ENCODE data around the gene HBA1.
"Not testable (repeated sequence)": the region's sequence is repeated elsewhere in the genome, so short reads cannot be mapped to it uniquely, and the experiment has no call there.

The HBA1 gene

DNA sequence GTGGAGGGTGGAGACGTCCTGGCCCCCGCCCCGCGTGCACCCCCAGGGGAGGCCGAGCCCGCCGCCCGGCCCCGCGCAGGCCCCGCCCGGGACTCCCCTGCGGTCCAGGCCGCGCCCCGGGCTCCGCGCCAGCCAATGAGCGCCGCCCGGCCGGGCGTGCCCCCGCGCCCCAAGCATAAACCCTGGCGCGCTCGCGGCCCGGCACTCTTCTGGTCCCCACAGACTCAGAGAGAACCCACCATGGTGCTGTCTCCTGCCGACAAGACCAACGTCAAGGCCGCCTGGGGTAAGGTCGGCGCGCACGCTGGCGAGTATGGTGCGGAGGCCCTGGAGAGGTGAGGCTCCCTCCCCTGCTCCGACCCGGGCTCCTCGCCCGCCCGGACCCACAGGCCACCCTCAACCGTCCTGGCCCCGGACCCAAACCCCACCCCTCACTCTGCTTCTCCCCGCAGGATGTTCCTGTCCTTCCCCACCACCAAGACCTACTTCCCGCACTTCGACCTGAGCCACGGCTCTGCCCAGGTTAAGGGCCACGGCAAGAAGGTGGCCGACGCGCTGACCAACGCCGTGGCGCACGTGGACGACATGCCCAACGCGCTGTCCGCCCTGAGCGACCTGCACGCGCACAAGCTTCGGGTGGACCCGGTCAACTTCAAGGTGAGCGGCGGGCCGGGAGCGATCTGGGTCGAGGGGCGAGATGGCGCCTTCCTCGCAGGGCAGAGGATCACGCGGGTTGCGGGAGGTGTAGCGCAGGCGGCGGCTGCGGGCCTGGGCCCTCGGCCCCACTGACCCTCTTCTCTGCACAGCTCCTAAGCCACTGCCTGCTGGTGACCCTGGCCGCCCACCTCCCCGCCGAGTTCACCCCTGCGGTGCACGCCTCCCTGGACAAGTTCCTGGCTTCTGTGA, at the start of gene HBA1:
Gene HBA1 (plus strand): TSS at position 204 of the 906 bp plus-strand sequence. CDS start 37 bp downstream, at position 241.
- DNase-seq (ENCODE audit: low spot score): not testable (repeated sequence)

DNA sequence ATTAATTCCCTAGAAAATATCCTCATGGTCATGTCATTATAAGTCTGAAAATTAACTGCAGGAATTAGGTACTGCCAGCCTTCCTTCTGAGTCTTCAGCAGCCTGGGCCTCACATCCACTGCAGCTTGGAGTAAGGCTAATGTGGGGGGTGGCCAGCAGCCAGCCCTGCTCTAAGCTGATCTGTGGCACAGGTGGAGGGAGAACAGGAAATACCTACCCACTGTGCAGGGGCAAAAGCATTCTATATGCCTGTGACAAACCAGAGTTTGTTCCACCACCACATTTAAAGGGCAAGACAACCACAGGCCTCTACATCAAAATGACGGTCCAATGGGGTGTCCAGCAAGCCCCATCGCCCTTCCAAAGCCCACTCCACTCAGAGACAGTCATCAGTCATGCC, 47.4 kb upstream of the HBA1 start:
- no peak for DNase-seq (ENCODE audit: low spot score)

- no peak for DNase-seq (ENCODE audit: low spot score)
These were observed 45.8 kb upstream of the HBA1 start for GRCh38 chr16:130533-131173.

DNA sequence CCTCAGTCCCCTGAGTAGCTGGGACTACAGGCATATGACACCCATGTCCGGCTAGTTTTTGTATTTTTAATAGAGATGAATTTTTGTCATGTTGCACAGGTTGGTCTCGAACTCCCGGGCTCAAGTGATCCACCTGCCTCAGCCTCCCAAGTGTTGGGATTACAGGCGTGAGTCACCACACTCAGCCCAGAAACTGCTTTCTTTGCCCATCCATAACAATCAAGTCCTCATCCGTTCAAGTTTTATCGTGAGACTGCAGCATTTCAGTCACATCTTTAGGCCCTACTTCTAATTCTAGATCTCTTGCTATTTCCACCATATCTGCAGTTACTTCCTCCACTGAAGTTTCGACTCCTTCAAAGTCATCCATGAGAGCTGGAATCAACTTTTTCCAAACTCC, 44.4 kb upstream of the HBA1 start:
- no peak for DNase-seq (ENCODE audit: low spot score)

GRCh38 chr16:133716-134115, 42.8 kb upstream of the HBA1 start:
- no peak for DNase-seq (ENCODE audit: low spot score)

- peak; percentile 37 for DNase-seq (ENCODE audit: low spot score)
These were observed 38.4 kb upstream of the HBA1 start for GRCh38 chr16:138049-138417.

- DNase-seq (ENCODE audit: low spot score): no peak
These were observed 36.2 kb upstream of the HBA1 start for GRCh38 chr16:140175-140857.

DNA sequence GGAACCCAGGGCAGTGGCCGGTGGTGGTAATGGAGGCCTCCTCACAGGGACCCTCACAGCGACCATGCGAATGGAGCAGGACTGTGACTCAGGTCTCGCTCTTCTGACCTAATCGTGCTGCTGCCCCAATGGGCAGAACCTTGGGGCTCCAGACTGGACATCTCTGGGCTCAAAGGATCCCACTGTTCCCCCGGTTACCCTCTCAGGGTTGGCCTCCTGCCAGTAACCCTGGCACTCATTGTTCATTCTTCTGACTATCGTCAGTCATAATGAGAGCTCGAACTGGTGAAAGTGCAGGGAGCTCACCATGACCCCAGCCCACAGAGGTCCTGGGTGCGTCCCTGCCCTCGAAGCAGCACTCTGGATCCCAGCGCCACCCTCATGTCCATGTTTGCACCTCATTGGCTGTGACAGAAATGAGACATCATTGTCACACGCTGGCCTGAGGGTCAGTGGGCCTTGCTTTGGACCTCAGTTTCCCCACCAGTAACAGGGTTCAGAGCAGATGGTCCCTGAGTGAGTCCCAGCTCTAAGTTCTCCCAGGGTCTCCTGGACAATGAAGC, 34.0 kb upstream of the HBA1 start:
- DNase-seq (ENCODE audit: low spot score): no peak

DNA sequence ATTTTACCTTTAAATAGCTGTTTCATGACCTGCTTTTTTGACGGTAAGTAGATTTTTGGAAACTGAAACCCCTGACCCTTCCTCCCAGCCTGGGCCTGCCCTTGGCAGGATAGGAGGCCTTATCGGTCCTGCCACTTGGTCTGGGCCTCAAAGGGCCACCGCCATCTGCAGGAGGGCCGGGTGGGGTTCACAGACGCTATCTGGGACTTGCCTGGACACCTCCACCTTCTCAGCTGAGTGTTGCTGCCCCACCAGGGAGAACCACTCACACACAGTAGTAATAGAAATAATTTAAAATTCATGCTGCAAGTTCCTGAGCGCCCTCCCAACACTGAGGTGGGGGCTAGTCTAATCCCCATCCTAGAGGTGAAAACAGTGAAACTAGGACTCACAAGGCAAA, 33.4 kb upstream of the HBA1 start:
- DNase-seq (ENCODE audit: low spot score): no peak

GRCh38 chr16:143456-143855, 33.0 kb upstream of the HBA1 start:
- no peak for DNase-seq (ENCODE audit: low spot score)

DNA sequence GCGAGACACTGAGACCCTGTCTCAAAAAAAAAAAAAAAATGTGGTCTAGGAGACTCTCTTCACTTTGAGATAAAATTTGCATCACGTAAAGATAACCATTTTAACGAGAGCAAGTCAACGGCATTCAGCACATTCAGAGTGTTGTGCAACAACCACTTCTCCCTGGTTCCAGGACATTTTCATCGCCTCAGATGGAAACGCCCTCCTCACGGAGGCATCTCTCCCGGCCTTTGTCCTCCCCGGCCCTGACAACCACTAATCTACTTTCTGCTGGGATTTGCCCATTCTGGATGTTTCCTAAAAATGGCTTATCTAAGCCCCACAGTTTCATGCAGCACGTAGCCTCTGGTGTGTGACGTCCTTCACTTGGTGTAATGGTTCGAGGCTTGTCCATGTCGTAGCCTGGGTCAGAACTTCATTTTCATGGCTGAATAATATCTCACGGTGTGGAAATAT, 31.7 kb upstream of the HBA1 start:
- DNase-seq (ENCODE audit: low spot score): no peak

GRCh38 chr16:146646-147045, 29.8 kb upstream of the HBA1 start:
- no peak for DNase-seq (ENCODE audit: low spot score)

DNA sequence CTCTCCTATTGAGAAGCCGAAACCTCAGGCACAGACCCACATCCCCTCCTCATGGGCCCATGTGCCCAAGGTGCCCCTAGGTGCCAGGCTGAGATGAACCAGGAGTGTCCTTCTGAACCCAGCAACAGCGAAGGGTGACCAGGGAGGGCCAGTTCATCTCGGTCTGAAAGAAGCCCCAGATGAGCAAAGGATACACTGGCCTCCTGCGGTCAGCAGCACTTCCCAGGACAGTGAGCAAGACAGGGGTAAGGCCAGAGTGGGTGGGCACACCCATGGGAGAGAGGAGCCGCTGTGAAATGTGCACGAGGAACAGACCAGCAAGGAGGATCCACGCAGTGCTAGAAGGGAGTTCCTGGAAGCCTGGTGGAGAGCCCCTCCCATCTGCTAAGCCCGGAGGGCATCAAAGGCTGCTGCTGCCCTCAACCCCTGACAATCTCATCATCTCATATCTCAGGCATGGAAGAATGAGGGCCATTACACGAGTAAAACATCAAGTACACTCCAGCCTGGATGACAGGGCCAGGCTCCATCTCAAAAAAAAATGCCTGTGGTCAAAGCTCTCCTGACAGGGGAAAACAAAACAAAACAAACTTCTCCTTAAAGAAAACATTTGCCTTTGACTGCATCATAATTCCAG, 27.3 kb upstream of the HBA1 start:
- no peak for DNase-seq (ENCODE audit: low spot score)

- no peak for DNase-seq (ENCODE audit: low spot score)
These were observed 24.0 kb upstream of the HBA1 start, which contains the start of gene HBZ for GRCh38 chr16:152141-153128. Gene HBZ (plus strand): TSS chr16:152644. CDS start chr16:152910, 266 bp downstream.

GRCh38 chr16:153129-153521, 23.4 kb upstream of the HBA1 start:
- not testable (repeated sequence) for DNase-seq (ENCODE audit: low spot score)

DNA sequence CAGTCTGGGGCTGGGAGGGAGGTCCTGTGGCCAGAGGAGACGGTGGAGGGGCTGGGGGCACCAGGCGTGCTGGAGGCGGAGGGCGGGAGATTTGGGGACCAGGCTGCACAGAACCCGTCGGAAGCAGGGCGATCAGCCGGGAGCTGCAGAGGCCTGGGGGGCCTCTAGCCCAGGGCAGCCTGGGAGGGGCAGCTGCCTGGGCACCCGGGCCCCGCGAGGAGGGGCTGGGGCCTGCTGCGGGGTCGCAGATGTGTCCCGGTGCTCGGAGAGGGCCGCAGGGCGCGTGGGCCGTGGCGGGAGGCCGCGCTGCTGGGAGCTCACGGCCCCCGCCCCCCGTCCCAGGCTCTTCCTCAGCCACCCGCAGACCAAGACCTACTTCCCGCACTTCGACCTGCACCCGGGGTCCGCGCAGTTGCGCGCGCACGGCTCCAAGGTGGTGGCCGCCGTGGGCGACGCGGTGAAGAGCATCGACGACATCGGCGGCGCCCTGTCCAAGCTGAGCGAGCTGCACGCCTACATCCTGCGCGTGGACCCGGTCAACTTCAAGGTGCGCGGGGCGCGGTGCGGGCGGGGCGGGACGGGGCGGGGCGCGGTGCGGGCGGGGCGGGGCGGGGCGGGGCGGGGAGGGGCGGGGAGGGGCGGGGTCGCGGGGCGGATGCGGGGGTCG, 22.8 kb upstream of the HBA1 start:
- DNase-seq (ENCODE audit: low spot score): not testable (repeated sequence)

GRCh38 chr16:154217-155030, 22.1 kb upstream of the HBA1 start:
- no peak for DNase-seq (ENCODE audit: low spot score)

DNA sequence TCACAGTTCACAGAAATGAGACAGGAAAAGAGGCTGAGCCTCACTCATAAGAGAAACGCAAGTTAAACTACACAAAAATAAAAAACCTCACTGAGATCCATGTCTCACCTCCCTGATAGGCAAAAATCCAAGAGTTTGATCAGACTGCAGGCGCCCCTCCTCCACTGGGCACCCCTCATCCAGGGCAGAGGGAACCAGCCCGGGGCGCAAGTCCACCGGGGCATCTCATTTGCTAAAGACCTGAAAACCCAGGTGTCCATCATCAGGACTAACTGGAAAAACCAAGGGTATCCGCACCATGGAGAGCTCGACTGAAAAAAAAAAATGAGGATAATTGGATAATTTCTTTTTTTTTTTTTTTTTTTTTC, 21.5 kb upstream of the HBA1 start:
- DNase-seq (ENCODE audit: low spot score): no peak

DNA sequence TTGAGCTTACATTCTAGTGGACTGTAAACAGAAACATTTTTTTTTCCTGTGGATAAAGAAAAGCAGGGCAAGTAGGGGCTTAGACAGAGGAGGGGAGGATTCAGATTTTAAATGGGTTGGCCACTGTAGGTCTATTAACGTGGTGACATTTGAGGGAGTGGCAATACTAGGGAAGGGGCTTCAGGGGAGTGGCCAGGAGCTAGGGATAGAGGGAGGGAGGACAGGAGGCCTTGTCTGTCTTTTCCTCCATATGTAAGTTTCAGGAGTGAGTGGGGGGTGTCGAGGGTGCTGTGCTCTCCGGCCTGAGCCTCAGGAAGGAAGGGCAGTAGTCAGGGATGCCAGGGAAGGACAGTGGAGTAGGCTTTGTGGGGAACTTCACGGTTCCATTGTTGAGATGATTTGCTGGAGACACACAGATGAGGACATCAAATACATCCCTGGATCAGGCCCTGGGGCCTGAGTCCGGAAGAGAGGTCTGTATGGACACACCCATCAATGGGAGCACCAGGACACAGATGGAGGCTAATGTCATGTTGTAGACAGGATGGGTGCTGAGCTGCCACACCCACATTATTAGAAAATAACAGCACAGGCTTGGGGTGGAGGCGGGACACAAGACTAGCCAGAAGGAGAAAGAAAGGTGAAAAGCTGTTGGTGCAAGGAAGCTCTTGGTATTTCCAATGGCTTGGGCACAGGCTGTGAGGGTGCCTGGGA, 17.2 kb upstream of the HBA1 start:
- no peak for DNase-seq (ENCODE audit: low spot score)

All from HuH-7.5 (cell line).